HepG2 (cell line): ENCODE measurements around the gene FXR2. TPM values are rescaled to one million over a fixed set of nuclear protein-coding genes. Genes with fewer than 3 reads are reported as not detected.

Experiments
- BRCA1 ChIP-seq: sonication (generic); formaldehyde crosslinking; IDR thresholded peaks from 2 replicates; pipeline ENCODE4 v1.4.0; 2020; ENCODE audit warnings: missing genetic modification reagents
- CREBL2 ChIP-seq: sonication (generic); formaldehyde crosslinking; IDR thresholded peaks from 2 replicates; pipeline ENCODE4 v1.8.1; 2023; ENCODE audit warnings: missing genetic modification reagents, mild to moderate bottlenecking, borderline replicate concordance
- DDIT3 ChIP-seq: sonication (generic); formaldehyde crosslinking; IDR thresholded peaks from 2 replicates; pipeline ENCODE4 v1.4.0; 2020; ENCODE audit warnings: mild to moderate bottlenecking, missing genetic modification reagents
- HDAC1 ChIP-seq: sonication (generic); formaldehyde crosslinking; IDR thresholded peaks from 2 replicates; pipeline ENCODE4 v1.5.1; 2020; ENCODE audit warnings: mild to moderate bottlenecking, missing genetic modification reagents
- HES4 ChIP-seq: sonication (generic); formaldehyde crosslinking; IDR thresholded peaks from 2 replicates; pipeline ENCODE4 v1.9.0; 2021; ENCODE audit warnings: mild to moderate bottlenecking, missing genetic modification reagents, borderline replicate concordance
- HNRNPH1 ChIP-seq: fragments of 200-400 bp; formaldehyde crosslinking; optimal IDR thresholded peaks from 2 replicates; pipeline ENCODE3; 2017; ENCODE audit warnings: mild to moderate bottlenecking, low read depth, low read length
- MAFG ChIP-seq: sonication (generic); formaldehyde crosslinking; IDR thresholded peaks from 2 replicates; pipeline ENCODE4 v1.5.1; 2020; ENCODE audit warnings: mild to moderate bottlenecking, missing genetic modification reagents
- MTA3 ChIP-seq: sonication (generic); formaldehyde crosslinking; IDR thresholded peaks from 2 replicates; pipeline ENCODE4 v1.4.0; 2020; ENCODE audit warnings: missing genetic modification reagents
- NFAT5 ChIP-seq: sonication (generic); formaldehyde crosslinking; IDR thresholded peaks from 2 replicates; pipeline ENCODE4 v1.4.0; 2020; ENCODE audit warnings: missing genetic modification reagents
- NFYB ChIP-seq: sonication (generic); formaldehyde crosslinking; IDR thresholded peaks from 2 replicates; pipeline ENCODE4 v1.4.0; 2020; ENCODE audit warnings: missing genetic modification reagents
- PITX1 ChIP-seq: sonication (generic); formaldehyde crosslinking; IDR thresholded peaks from 2 replicates; pipeline ENCODE4 v1.5.1; 2020; ENCODE audit warnings: mild to moderate bottlenecking, missing genetic modification reagents
- REXO4 ChIP-seq: sonication (generic); formaldehyde crosslinking; IDR thresholded peaks from 2 replicates; pipeline ENCODE4 v1.8.0; 2022; ENCODE audit warnings: missing genetic modification reagents, mild to moderate bottlenecking, borderline replicate concordance
- RNF219 ChIP-seq: sonication (generic); formaldehyde crosslinking; IDR thresholded peaks from 2 replicates; pipeline ENCODE4 v1.5.0; 2020; ENCODE audit warnings: mild to moderate bottlenecking, missing genetic modification reagents
- SETDB1 ChIP-seq: sonication (generic); formaldehyde crosslinking; IDR thresholded peaks from 2 replicates; pipeline ENCODE4 v1.5.1; 2020; ENCODE audit warnings: missing genetic modification reagents, mild to moderate bottlenecking, borderline replicate concordance
- ZNF18 ChIP-seq: sonication (generic); formaldehyde crosslinking; IDR thresholded peaks from 2 replicates; pipeline ENCODE4 v1.8.0; 2022; ENCODE audit warnings: mild to moderate bottlenecking, missing genetic modification reagents; ENCODE audit not compliant: insufficient replicate concordance
- ZNF207 ChIP-seq: fragments of 450-650 bp; IDR thresholded peaks from 2 replicates; pipeline ENCODE4 v1.6.1; 2016; ENCODE audit warnings: antibody characterized with exemption, borderline replicate concordance
- ZNF382 ChIP-seq: sonication (generic); formaldehyde crosslinking; IDR thresholded peaks from 2 replicates; pipeline ENCODE4 v1.5.0; 2020; ENCODE audit warnings: missing genetic modification reagents, mild to moderate bottlenecking, borderline replicate concordance
- ZNF446 ChIP-seq: sonication (generic); formaldehyde crosslinking; IDR thresholded peaks from 2 replicates; pipeline ENCODE4 v1.5.0; 2020; ENCODE audit warnings: mild to moderate bottlenecking, missing genetic modification reagents
- ZNF567 ChIP-seq: sonication (generic); formaldehyde crosslinking; IDR thresholded peaks from 2 replicates; pipeline ENCODE4 v1.8.1; 2023; ENCODE audit warnings: mild to moderate bottlenecking, missing genetic modification reagents, borderline replicate concordance
- ZNF670 ChIP-seq: sonication (generic); formaldehyde crosslinking; IDR thresholded peaks from 2 replicates; pipeline ENCODE4 v1.8.0; 2022; ENCODE audit warnings: mild to moderate bottlenecking, missing genetic modification reagents, borderline replicate concordance
- polyA plus RNA-seq, 8 experiments: library from polyadenylated mRNA; depleted of rRNA in 3 of 8; stranded (reverse) in 7 of 8; unstranded in 1 of 8; fragments of >200 nt; fragmentation: Illumina TruSeq in 4 of 8; extraction: Trizol in 4 of 8; gene quantifications; 2 replicates each; pipeline versions ENCODE4 v1.2.1 to v1.2.3, GENCODE V29; 2011 to 2016; ENCODE audit warnings: low read depth in 4 of 8, missing spikeins in 1 of 8, mixed read lengths in 1 of 8; ENCODE audit not compliant: insufficient read depth in 1 of 8
- total RNA-seq, 5 experiments: library from RNA; depleted of rRNA; stranded (reverse); fragments of >200 nt; fragmentation: Illumina TruSeq; extraction: Trizol; gene quantifications; 2 replicates each; pipeline ENCODE4 v1.2.3, GENCODE V29; 2016; ENCODE audit warnings: low read depth in 1 of 5

Gene FXR2
- total and polyA plus RNA-seq, 2 of the 13 experiments (the other 11 are each of a cell fraction or from before 2014, with no cell fraction given) = 20.9 to 24.4 TPM

- 0 out of 2 replicates have a peak, but pooled peaks have one; percentile 19 for TF ChIP-seq PITX1 (CRISPR knock-in tag)
- no peak; the same call in 1 of the 2 replicates for TF ChIP-seq NFAT5 (CRISPR knock-in tag)
- TF ChIP-seq ZNF18 (CRISPR knock-in tag) = no peak
- TF ChIP-seq REXO4 (CRISPR knock-in tag) = no peak
- no peak for TF ChIP-seq MTA3 (CRISPR knock-in tag)
- TF ChIP-seq RNF219 (CRISPR knock-in tag) = peak; percentile 85
- TF ChIP-seq HDAC1 (CRISPR knock-in tag) = no peak; the same call in none of the 2 replicates
- TF ChIP-seq MAFG = no peak
- TF ChIP-seq CREBL2 = no peak
- no peak for TF ChIP-seq SETDB1 (CRISPR knock-in tag)
- no peak for TF ChIP-seq HNRNPH1
- 0 out of 2 replicates have a peak, but pooled peaks have one; percentile 38 for TF ChIP-seq ZNF670 (CRISPR knock-in tag)
- peak; percentile 21; the same call in 1 of the 2 replicates for TF ChIP-seq ZNF567 (CRISPR knock-in tag)
- TF ChIP-seq NFYB (CRISPR knock-in tag) = peak; percentile 99
- peak; percentile 56; the same call in 1 of the 2 replicates for TF ChIP-seq ZNF446
- TF ChIP-seq ZNF382 (CRISPR knock-in tag) = no peak
- no peak for TF ChIP-seq ZNF207
- no peak; the same call in 1 of the 2 replicates for TF ChIP-seq HES4 (CRISPR knock-in tag)
- TF ChIP-seq DDIT3 (CRISPR knock-in tag) = no peak; the same call in 1 of the 2 replicates
- peak; percentile 30 for TF ChIP-seq BRCA1 (CRISPR knock-in tag)
Observed at GRCh38 chr17:7572588-7573323, 41.9 kb downstream of the FXR2 start (continued).
